Gastrocnemius medialis (tissue), 4 donors: Measurements from ENCODE around the gene HDAC4. TPM values are rescaled to one million over a fixed set of nuclear protein-coding genes. Genes with fewer than 3 reads are reported as not detected.

Source experiments
- ATAC-seq, 2 donors: fragments of 150-250 bp; one replicate each; pipeline ENCODE4 v1.9.1; 2016
- DNase-seq, 2 donors: peaks; one replicate each; pipeline ENCODE4 v3.0.0-alpha.2; 2019
- H3K27ac ChIP-seq, 4 donors: fragments of 200-600 bp; sonication (generic); 1 replicate in 1 of 4; 2 replicates in 3 of 4; pipeline ENCODE4 v1.5.1; 2016 to 2018; ENCODE audit warnings: mild to moderate bottlenecking in 2 of 4, moderate library complexity in 1 of 4
- H3K27me3 ChIP-seq, 3 donors: fragments of 200-600 bp; sonication (generic) in 2 of 3; 1 replicate in 1 of 3; 2 replicates in 2 of 3; pipeline versions ENCODE4 v1.5.1 to v1.6.0; 2016 to 2019; ENCODE audit warnings: mild to moderate bottlenecking in 1 of 3, moderate library complexity in 1 of 3
- H3K36me3 ChIP-seq, 2 donors: fragments of 200-600 bp; sonication (generic) in 1 of 2; one replicate each; pipeline ENCODE4 v1.5.1; 2017 to 2018
- H3K4me1 ChIP-seq, 2 donors: fragments of 200-600 bp; sonication (generic) in 1 of 2; one replicate each; pipeline ENCODE4 v1.5.1; 2016 to 2017; ENCODE audit warnings: mild to moderate bottlenecking in 2 of 2
- H3K4me3 ChIP-seq, 4 donors: fragments of 200-600 bp; sonication (generic) in 3 of 4; 1 replicate in 1 of 4; 2 replicates in 3 of 4; pipeline ENCODE4 v1.5.1; 2016 to 2019; ENCODE audit warnings: mild to moderate bottlenecking in 2 of 4
- H3K9me3 ChIP-seq, 3 donors: fragments of 200-600 bp; sonication (generic) in 2 of 3; 1 replicate in 1 of 3; 2 replicates in 2 of 3; pipeline ENCODE4 v1.5.1; 2016 to 2019
- CTCF ChIP-seq, 5 experiments: fragments of 450-650 bp in 3 of 5; fragments of 200-600 bp in 2 of 5; sonication (generic) in 2 of 5; IDR thresholded peaks in 4 of 5; conservative IDR thresholded peaks in 1 of 5; 1 replicate in 4 of 5; 2 replicates in 1 of 5; pipeline ENCODE4 v1.5.1; 2016 to 2019; ENCODE audit warnings: antibody characterized with exemption in 5 of 5, mild to moderate bottlenecking in 3 of 5, moderate library complexity in 3 of 5
- POLR2A ChIP-seq, 2 donors: fragments of 450-650 bp; IDR thresholded peaks; one replicate each; pipeline ENCODE4 v1.6.1; 2017; ENCODE audit warnings: antibody characterized with exemption in 2 of 2, mild to moderate bottlenecking in 2 of 2, moderate library complexity in 2 of 2
- in situ Hi-C, 4 donors: fragments of 200-750 bp; cut with MboI; loops; one replicate each; pipeline versions ENCODE4 v1.15.0 to v1.8.0; 2017; ENCODE audit warnings: low sequenced_read_pairs in 4 of 4
- intact Hi-C: fragments of 100-400 bp; cut with DNase I; formaldehyde crosslinking; loops from one replicate; pipeline ENCODE4 v1.15.1; 2023; ENCODE audit warnings: low total_unique reads
- total RNA-seq, 4 donors: library from RNA; depleted of rRNA; stranded (reverse); fragments of >200 nt; gene quantifications; one replicate each; pipeline versions ENCODE4 v1.1.0 to v1.2.3, GENCODE V29; 2016

The HDAC4 gene
- total RNA-seq, 4 donors from 2014 or later = 23.6 to 257 (median 119) TPM

- H3K36me3 ChIP-seq = peaks cover 0 to 24% of the 10 kb centered on the region in 2 donors
- no peak overlapping the region for H3K4me3 ChIP-seq
- in situ Hi-C loops (no loop called here), intact Hi-C loops (no loop called here)
- no peak for DNase-seq
- H3K4me1 ChIP-seq = peaks cover 0 to 7% of the 10 kb centered on the region in 2 donors
- H3K27ac ChIP-seq = no peak overlapping the region
- H3K9me3 ChIP-seq = no peaks in the 10 kb centered on the region
- no peak for TF ChIP-seq POLR2A (IDR thresholded peaks at IDR 0.05)
- no peak for TF ChIP-seq CTCF (IDR thresholded peaks at IDR 0.05 in 4 of 5, conservative IDR thresholded peaks at IDR 0.05 in 1 of 5)
- no peak for ATAC-seq
- no peaks in the 10 kb centered on the region for H3K27me3 ChIP-seq
Measured at GRCh38 chr2:239116456-239117246, 284.2 kb downstream of the HDAC4 start.

- in situ Hi-C loops = no loop called here
- intact Hi-C loops = no loop called here
- ATAC-seq (no peak), DNase-seq (no peak)
- H3K27me3 ChIP-seq = no peaks in the 10 kb centered on the region
- H3K9me3 ChIP-seq = no peaks in the 10 kb centered on the region
- H3K4me3 ChIP-seq = no peak overlapping the region
- no peak for TF ChIP-seq CTCF (IDR thresholded peaks at IDR 0.05 in 4 of 5, conservative IDR thresholded peaks at IDR 0.05 in 1 of 5)
- TF ChIP-seq POLR2A (IDR thresholded peaks at IDR 0.05) = no peak
- H3K4me1 ChIP-seq = peaks cover 0 to 7% of the 10 kb centered on the region in 2 donors
- H3K36me3 ChIP-seq = peaks cover 0 to 34% of the 10 kb centered on the region in 2 donors
- H3K27ac ChIP-seq = peak overlapping the region in 1 of 4 donors; percentile 14
Measured at GRCh38 chr2:239115616-239116015, 285.2 kb downstream of the HDAC4 start.

- Histone ChIP-seq H3K36me3 (peaks cover 0 to 43% of the 10 kb centered on the region in 2 donors), H3K27ac (peak overlapping the region in 3 of 4 donors; percentile 14 to 53 (median 45)), H3K4me1 (peaks cover 0 to 7% of the 10 kb centered on the region in 2 donors), H3K4me3 (no peak overlapping the region), H3K27me3 (no peaks in the 10 kb centered on the region), H3K9me3 (no peaks in the 10 kb centered on the region)
- intact Hi-C loops = no loop called here
- TF ChIP-seq CTCF (IDR thresholded peaks at IDR 0.05 in 4 of 5, conservative IDR thresholded peaks at IDR 0.05 in 1 of 5) (no peak), POLR2A (IDR thresholded peaks at IDR 0.05) (no peak)
- no peak for ATAC-seq
- in situ Hi-C loops = no loop called here
- no peak for DNase-seq
Measured at GRCh38 chr2:239114616-239115265, 286.1 kb downstream of the HDAC4 start.

- peaks cover 0 to 7% of the 10 kb centered on the region in 2 donors for H3K4me1 ChIP-seq
- in situ Hi-C loops (no loop called here), intact Hi-C loops (no loop called here)
- no peaks in the 10 kb centered on the region for H3K9me3 ChIP-seq
- H3K27me3 ChIP-seq = no peaks in the 10 kb centered on the region
- H3K4me3 ChIP-seq = no peak overlapping the region
- TF ChIP-seq POLR2A (IDR thresholded peaks at IDR 0.05) = no peak
- no peak for TF ChIP-seq CTCF (IDR thresholded peaks at IDR 0.05 in 4 of 5, conservative IDR thresholded peaks at IDR 0.05 in 1 of 5)
- peaks cover 0 to 49% of the 10 kb centered on the region in 2 donors for H3K36me3 ChIP-seq
- ATAC-seq (peak in 1 of 2 donors; percentile 6), DNase-seq (no peak)
- peak overlapping the region in 3 of 4 donors; percentile 14 to 53 (median 45) for H3K27ac ChIP-seq
Measured at GRCh38 chr2:239114119-239114581, 286.7 kb downstream of the HDAC4 start.
